ENCODE data around the gene PRKN.
"Not testable (repeated sequence)": the region's sequence is repeated elsewhere in the genome, so short reads cannot be mapped to it uniquely, and the experiment has no call there.

The PRKN gene

GRCh38 chr6:161314541-161315245 is 1412.9 kb downstream of the PRKN start:
- DNase-seq (ENCODE audit: low read depth in 2 of 2), result not testable (repeated sequence)

- DNase-seq (ENCODE audit: low read depth in 2 of 2), result no peak
Measured at GRCh38 chr6:161313940-161314509, 1413.5 kb downstream of the PRKN start.

- DNase-seq (ENCODE audit: low read depth in 2 of 2), result not testable (repeated sequence)
Measured at GRCh38 chr6:161313475-161313874, 1414.1 kb downstream of the PRKN start.

- not testable (repeated sequence) for DNase-seq (ENCODE audit: low read depth in 2 of 2)
Measured at GRCh38 chr6:161309774-161310173, 1417.8 kb downstream of the PRKN start.

GRCh38 chr6:161308075-161308655 is 1419.4 kb downstream of the PRKN start:
- DNase-seq (ENCODE audit: low read depth in 2 of 2), result no peak

- no peak for DNase-seq (ENCODE audit: low read depth in 2 of 2)
Measured at GRCh38 chr6:161305860-161306259, 1421.7 kb downstream of the PRKN start.

GRCh38 chr6:161303628-161304340 is 1423.8 kb downstream of the PRKN start:
- no peak for DNase-seq (ENCODE audit: low read depth in 2 of 2)

- no peak for DNase-seq (ENCODE audit: low read depth in 2 of 2)
Measured at GRCh38 chr6:161302949-161303348, 1424.6 kb downstream of the PRKN start.

- DNase-seq (ENCODE audit: low read depth in 2 of 2), result no peak
Measured at GRCh38 chr6:161301338-161301737, 1426.2 kb downstream of the PRKN start.

- DNase-seq (ENCODE audit: low read depth in 2 of 2), result no peak
Measured at GRCh38 chr6:161300823-161301222, 1426.7 kb downstream of the PRKN start.

GRCh38 chr6:161299726-161300125 is 1427.8 kb downstream of the PRKN start:
- no peak for DNase-seq (ENCODE audit: low read depth in 2 of 2)

Data from stimulated activated CD4-positive, alpha-beta T cell treated with anti-CD3 and anti-CD28 coated beads, Interleukin-15, amount 100 ng/mL, for 48 hours (primary cell).